ENCODE results near the gene CLDN6. TPM values are rescaled to one million over a fixed set of nuclear protein-coding genes. Genes with fewer than 3 reads are reported as not detected.
A peak's percentile ranks its signal among the peaks of the same experiment; 100 is the strongest.

Gene CLDN6
- total RNA-seq, 1 experiment from 2014 or later: 743 TPM

- WGBS (ENCODE audit: extremely low coverage, insufficient read length, low lambda C conversion rate): no CpG with 5 or more reads among the region's 98 CpGs
- Histone ChIP-seq H2BK5ac (ENCODE audit: insufficient read length, low read length) (no peak within 1 kb of the TSS), H3K4me1 (ENCODE audit: insufficient read depth, low read length) (no peaks in the 10 kb centered on the region), H4K5ac (ENCODE audit: insufficient read length, low read depth, low read length) (no peak within 1 kb of the TSS), H3T11ph (ENCODE audit: low read length) (no peak within 1 kb of the TSS), H3K4ac (ENCODE audit: low read depth, low read length) (no peak within 1 kb of the TSS), H2BK12ac (ENCODE audit: insufficient read length, low read depth, low read length) (no peak within 1 kb of the TSS), H4K91ac (ENCODE audit: insufficient read length, low read depth, low read length) (no peak within 1 kb of the TSS), H3K56ac (ENCODE audit: insufficient read length, low read depth, low read length) (no peak within 1 kb of the TSS), H2AFZ (ENCODE audit: low read length) (no peak within 1 kb of the TSS), H3K9ac (ENCODE audit: extremely low read depth, insufficient read length, low read length) (peak within 1 kb of the TSS; percentile 45), H3K23me2 (ENCODE audit: insufficient read length, low read depth, low read length, poor library complexity, severe bottlenecking) (peaks cover 14% of the 10 kb centered on the region), H2BK20ac (ENCODE audit: low read depth, low read length, poor library complexity, severe bottlenecking) (no peak within 1 kb of the TSS), H3K79me1 (ENCODE audit: insufficient read depth, low read depth, low read length, poor library complexity, severe bottlenecking) (no peaks in the 10 kb centered on the region), H3K9me3 (ENCODE audit: control insufficient read depth, low read depth, low read length) (no peaks in the 10 kb centered on the region), H2BK15ac (ENCODE audit: low read depth, low read length) (no peak within 1 kb of the TSS), H3K4me2 (ENCODE audit: insufficient read depth, insufficient read length, low read length) (peak within 1 kb of the TSS; percentile 58), H3K27ac (ENCODE audit: insufficient read length, low read depth, low read length) (no peak within 1 kb of the TSS), H2BK120ac (ENCODE audit: low read depth, low read length, poor library complexity, severe bottlenecking) (no peak within 1 kb of the TSS), H3K18ac (ENCODE audit: insufficient read length, low read depth, low read length) (peak within 1 kb of the TSS; percentile 6), H4K20me1 (ENCODE audit: control insufficient read depth, insufficient read depth, insufficient read length) (peaks cover 3% of the 10 kb centered on the region), H3K79me2 (ENCODE audit: insufficient read depth, low read length) (no peaks in the 10 kb centered on the region), H3K23ac (ENCODE audit: insufficient read length, low read depth, low read length) (no peak within 1 kb of the TSS), H3K14ac (ENCODE audit: insufficient read depth, low read length) (peak within 1 kb of the TSS; percentile 9; the same call in 1 of the 2 replicates), H3K27me3 (ENCODE audit: insufficient read depth, low read length) (no peaks in the 10 kb centered on the region), H4K8ac (replicated peaks; ENCODE audit: insufficient read length, low read depth, low read length) (no peak within 1 kb of the TSS), H2AK5ac (ENCODE audit: insufficient read length, low read length) (no peak within 1 kb of the TSS)
- Mint-ChIP-seq H3K36me3 (ENCODE audit: insufficient read depth in 1 of 3, low read depth in 3 of 3) (peaks cover 4 to 17% (median 16%) of the 10 kb centered on the region in 3 experiments; a peak in 6 of 7 replicates), H3K27me3 (ENCODE audit: low read depth) (peaks cover 21% of the 10 kb centered on the region), H3K27ac (peak within 1 kb of the TSS in 2 of 3 experiments; percentile 31 to 90; a peak in 3 of 7 replicates), H3K4me1 (peaks cover 20 to 24% of the 10 kb centered on the region in 2 experiments), H3K4me3 (peak within 1 kb of the TSS; percentile 72 to 81), H3K9me3 (no peaks in the 10 kb centered on the region)
- peak; percentile 89 for DNase-seq
- TF ChIP-seq CTCF (conservative IDR thresholded peaks at IDR 0.05): no peak
These were observed 49.0 kb downstream of the CLDN6 start, which contains the start of gene PAQR4 for GRCh38 chr16:2968738-2969544. Gene PAQR4 (plus strand): TSS chr16:2969348. CDS start chr16:2969675, 327 bp downstream.

Data from H9 (cell line).